Embryonic facial prominence (tissue), 1 donor: Measurements from ENCODE around the gene ZFR2.
"Not testable (repeated sequence)": the region's sequence is repeated elsewhere in the genome, so short reads cannot be mapped to it uniquely, and the experiment has no call there.

ENCODE experiments used
- DNase-seq: peaks from one replicate; pipeline ENCODE4 v3.0.0-alpha.2; 2016; ENCODE audit errors: extremely low spot score

The ZFR2 gene

DNA sequence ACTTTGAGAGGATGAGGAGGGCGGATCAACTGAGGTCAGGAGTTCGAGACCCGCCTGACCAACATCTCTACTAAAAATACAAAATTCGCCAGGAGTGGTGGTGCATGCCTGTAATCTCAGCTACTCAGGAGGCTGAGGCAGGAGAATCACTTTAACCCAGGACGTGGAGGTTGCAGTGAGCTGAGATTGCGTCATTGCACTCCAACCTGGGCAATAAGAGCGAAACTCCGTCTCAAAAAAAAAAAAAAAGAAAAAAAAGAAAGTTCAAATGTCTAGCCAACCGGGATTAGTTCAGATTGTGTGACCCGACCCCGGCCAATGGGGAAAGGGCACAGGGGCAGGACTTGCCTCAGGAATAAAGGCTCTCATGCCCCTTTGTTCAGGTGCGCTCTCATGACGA lies 5.9 kb upstream of the ZFR2 start:
- DNase-seq = not testable (repeated sequence)

DNA sequence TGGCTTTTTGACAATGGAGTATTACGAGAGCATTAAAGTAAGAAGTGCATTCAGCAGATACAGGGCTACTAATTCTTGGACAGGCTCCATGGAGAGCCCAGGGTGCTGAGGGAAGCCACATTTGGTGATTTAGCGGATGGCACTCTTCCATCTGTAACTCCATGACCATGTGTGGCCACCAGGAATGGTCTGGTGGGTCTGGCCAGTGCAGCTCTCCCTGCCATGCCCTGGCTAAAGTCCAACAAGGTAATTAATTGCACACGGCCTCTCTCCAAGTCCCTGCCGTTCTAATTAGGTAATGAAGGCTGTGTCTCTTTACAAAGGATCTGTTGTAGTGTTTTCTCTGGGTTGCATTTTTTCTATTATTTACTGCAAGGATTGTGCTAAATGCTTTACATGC lies 4.3 kb upstream of the ZFR2 start:
- no peak for DNase-seq

DNA sequence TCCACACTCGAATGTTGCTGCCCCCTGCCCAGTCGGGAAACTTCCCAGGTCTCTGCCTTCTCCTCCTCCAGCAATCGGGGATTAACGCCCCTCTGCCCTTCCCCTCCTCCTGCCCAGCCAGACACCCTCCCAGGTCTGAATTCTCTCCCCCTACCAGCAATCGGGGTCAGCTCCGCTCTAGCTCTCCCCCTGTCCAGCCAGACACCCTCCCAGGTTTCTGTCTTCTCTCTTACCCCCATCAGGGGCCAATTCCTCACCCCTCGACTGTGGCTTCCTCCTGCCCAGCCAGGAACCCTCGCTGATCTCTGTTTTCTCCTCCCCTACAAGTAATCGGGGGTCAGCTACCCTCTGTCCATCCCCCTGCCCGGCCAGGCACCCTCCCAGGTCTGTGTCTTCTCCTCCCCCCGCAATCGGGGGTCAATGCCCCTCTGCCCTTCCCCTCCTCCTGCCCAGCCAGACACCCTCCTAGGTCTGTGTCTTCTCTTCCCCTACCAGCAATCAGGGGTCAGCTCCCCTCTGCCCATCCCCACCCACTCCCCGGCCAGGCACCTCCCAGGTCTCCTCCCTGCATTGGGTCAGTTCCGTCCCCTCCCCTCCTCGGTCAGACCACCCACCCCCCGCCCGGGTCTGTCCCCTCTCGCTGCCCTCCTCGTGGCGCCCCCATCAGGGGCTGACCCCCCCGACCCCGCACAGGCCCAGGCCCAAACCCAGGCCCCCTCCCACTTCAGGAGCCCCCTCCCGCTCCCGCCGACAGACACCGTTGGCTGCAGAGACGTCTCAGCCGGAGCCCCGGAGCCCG lies 668 bp downstream of the ZFR2 start:
- no peak for DNase-seq

DNA sequence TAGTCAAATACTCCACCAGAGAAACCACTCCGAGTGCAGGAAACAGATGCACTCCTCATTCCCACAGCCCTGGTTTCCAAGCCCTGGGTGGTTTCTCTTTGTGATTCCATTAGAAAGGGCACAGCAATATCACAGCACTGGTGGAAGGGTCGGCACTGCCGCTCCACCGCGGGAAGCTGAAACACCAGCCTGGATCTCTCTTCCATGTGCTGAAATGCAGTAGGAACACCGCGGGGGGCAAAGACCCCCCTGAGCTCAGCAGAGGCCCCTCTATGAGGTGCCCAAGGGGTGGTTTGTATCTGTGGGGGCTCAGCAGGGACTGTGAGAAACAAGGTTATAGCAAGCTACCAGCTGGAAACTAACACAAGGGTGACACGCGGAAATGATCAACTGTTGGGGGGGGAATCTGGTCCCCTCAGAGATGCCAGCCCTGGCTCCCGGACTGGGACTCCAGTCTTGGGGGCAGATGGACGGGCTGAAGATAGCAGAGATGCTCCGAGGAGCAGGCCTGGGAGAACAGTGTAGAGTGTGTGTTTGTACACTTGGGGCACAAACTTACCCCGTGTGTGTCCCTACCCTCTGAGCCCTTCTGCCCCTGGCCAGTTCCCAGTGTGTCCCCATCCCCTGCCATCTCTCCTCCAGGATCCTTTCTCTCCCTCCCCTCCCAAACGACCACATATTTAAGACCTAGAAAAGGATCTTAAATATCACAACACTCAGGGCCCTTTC lies 1.8 kb downstream of the ZFR2 start:
- no peak for DNase-seq

DNA sequence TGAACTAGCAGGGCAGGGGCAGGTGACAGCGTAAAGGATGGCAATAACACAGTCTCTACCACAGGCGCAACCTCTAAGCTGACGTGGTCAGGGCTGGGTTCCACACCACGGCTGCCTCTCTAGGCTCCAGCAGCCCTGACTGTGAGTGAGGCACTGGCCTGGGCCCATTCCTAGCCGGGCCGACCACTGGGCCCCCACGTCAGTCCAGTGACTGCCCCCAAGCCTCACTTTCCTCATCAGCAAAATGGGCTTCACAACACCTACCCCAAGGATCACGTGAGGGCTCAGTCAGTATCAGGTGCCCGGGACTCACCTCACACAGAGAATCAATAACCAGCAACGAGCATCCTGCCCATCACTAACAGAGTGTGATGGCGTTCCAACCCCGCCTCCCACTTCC lies 5.2 kb downstream of the ZFR2 start:
- no peak for DNase-seq

DNA sequence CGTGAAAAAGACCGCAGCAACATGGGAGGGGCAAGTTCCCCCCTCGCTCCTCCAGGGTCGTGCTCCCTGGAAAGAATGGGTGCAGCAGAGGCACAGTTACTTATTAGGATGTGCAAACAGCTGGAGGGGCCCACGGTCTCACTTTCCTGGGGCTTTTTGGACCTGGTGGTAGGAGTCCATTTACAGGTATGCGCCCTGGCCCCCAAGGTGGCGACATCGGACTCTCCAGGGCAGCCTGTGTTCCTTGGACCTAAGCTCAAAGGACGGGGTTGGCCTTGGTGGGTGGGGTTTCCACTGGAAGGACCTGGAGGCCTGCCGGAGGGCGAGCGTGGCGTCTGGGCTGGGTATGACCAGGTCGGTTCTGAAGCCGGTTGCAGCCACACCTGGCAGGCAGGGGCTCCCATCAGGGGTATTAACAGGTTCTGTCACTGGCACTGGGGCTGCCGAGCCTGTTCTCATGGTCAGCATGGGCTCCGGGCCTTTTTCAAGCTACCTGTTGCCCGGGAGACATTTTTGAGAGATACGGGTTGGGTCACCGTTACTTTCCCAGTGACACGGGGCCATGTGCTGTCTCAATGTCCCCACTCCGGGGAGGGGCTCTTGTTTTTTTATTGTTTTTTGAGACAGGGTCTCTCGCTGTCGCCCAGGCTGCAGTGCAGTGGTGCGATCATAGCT lies 5.9 kb downstream of the ZFR2 start:
- DNase-seq = no peak

DNA sequence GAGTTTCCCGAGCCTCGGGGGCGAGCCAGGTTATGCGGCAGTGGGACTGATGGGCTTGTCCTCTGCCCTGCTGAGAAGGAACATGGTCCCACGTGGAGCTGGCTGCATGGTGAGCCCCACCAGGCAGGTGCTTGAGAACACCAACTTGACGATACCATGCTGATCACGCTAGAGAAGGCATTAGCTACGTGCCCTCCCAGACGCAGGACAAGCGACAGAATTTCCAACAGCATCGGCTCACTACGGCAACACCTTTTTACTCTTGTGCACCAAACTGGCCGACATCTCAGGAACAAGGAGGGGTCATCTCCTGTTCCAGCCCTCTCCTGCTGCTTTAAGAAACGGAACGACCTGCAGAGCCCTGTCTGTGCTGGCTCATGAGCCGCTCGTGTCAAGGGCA lies 8.3 kb downstream of the ZFR2 start:
- DNase-seq = no peak

DNA sequence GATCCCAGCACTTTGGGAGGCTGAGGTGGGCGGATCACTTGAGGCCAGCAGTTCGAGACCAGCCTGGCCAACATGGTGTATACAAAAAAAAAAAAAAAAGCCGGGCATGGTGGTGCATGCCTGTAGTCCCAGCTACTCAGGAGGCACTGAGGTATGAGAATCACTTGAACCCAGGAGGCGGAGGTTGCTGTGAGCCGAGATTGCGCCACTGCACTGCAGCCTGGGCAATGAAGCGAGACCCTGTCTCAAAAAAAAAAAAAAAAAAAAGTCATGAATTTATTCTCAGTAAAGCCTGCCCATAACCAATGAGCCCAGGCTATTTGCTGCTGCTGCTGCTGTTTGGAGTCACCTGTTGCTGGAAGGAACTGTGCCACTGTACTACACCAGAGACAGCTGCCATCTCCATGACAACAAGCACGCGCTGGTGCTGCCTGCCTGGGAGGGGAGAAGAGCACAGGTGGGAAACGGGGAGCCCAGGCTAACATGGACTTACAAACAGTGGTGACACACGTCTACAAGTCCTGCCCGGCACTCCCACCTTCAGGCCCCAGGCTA lies 11.3 kb downstream of the ZFR2 start:
- DNase-seq = no peak

DNA sequence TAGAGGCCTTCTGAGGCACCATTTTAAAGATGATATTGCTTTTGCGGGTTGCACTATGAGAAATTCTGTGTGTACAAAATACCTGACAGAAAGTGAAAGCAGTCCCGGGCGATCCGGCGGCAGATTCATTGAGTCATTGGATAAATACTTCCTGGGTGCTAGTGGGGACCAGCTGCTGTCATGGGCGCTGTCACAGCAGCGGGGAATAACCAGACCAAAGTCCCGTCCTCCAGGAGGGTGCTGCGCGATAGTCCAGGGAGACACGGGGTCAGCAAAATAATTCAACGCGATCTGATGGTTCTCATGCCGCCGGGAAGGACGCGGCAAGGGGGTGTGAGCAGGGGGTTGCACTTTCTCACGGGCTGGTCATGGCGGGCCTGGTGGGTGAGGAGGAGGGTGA lies 13.5 kb downstream of the ZFR2 start:
- DNase-seq = no peak

DNA sequence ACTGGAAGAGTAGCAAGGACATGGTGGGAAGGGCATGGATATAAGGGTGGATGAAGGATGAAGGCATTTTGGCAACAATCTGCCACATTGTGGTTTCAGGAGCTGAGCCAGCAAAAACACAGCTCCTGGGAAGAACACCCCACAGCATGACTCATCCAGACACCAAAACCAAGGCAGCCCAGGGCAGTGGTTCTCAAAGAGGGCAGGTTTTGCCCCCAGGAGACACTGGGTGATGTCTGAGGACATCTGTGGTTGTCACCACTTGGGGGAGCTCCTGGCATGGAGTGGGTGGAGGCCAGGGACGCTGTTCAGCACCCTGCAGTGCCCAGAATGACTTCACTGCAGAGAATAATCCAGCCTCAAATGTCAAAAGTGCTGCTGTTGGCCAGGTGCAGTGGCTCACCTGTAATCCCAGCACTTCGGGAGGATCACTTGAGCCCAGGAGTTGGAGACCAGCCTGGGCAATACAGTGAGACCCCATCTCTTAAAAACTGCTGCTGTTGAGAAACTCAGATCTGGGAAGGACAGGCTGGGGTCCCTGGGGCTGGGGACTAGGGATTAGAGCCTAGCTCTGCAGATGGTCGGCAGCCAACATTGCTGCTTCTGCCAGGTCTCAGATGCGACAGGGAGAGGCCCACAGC lies 16.1 kb downstream of the ZFR2 start:
- no peak for DNase-seq

DNA sequence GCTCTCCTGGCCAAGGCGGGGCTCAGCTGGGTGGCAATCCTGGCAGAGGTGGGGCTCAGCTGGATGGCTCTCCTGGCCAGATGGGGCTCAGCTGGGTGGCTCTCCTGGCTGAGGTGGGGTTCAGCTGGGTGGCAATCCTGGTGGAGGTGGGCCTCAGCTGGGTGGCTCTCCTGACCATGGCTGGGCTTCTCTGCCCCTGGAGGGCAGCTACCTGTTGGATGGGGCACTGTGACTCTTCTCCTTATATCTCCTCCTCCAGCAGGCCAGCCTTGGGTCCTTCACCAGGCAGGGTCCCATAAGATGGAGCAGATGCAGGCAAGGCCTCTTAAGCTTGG lies 16.7 kb downstream of the ZFR2 start:
- no peak for DNase-seq

DNA sequence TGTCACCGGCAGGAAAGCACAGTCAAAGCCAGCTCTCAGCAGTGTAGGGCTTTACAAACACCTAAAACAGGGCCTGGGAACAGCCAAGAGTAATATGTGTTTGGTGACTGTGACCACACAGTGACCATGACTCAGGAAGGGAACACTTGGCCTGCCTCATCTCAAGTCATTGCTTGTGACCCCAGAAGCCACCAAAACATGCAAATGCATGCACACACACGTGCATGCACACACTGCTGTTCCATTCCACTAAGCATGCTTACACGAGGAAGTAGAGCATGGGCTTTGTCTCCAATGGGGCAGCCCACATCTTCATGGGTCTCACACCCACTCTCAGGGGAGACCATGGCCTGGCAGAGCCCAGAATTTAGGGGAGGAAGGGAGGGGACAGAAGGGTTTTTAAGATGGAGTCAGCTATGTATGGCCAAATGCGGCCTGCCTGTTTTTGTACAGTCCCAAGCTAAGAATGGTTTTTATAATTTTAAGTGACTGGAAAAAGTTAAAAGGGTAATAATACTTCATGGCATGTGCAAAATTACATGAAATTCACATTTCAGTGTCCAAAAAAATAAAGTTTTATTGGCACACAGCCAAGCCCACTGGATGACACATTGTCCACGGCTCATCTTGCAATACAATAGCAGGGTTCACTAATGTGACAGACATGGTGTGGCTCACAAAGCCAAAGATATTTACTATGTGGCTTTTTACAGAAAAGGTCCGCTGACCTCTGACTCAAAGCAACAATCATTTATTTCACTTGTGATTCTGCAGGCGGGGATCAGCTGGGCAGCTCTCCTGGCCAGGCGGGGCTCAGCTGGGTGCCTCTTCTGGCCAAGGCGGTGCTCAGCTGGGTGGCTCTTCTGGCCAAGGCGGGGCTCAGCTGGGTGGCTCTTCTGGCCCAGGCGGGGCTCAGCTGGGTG lies 17.3 kb downstream of the ZFR2 start:
- no peak for DNase-seq

DNA sequence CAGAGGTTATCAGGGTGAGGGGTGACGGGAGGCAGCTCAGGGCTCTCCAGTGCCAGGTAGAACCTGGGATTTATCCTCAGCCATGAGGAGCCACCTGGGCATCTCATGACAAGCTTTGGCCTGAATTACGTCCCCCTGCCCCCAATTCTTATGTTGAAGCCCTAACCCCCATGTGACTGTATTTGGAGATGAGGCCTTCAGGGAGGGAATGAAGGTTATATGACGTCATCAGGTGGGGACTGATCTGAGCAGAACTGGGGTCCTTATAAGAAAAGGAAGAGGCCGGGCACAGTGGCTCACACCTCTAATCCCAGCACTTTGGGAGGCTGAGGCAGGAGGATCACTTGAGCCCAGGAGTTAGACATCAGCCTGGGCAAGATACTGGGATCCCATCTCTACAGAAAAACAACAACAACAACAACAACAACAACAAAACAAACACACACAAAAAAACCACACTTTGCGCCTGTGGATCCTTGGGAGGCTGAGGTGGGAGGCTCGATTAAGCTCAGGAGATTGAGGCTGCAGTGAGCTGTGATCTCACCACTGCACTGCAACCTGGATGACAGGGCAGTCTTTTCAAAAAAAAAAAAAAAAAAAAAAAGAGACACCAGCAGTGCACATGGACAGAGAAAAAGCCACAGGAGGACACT lies 18.4 kb downstream of the ZFR2 start:
- DNase-seq = no peak

DNA sequence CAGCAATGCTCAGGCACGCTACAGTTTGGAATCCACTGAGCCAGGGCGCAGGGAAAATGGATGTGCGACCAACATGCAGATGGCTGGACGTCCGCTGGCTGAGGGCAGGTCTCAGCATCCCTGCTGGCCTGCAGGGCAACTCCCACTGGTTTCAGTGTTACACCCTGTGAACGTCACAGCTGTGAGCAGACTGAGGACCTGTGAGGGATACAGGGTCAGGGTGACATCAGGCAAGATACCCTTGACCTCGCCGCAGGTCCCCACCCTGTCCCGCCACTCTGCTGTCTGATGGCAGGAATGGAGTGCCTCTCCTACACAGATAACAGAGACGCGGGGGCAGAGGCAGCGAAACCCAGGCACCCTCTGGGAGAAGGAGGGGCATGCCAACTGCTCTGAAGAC lies 19.1 kb downstream of the ZFR2 start:
- no peak for DNase-seq

DNA sequence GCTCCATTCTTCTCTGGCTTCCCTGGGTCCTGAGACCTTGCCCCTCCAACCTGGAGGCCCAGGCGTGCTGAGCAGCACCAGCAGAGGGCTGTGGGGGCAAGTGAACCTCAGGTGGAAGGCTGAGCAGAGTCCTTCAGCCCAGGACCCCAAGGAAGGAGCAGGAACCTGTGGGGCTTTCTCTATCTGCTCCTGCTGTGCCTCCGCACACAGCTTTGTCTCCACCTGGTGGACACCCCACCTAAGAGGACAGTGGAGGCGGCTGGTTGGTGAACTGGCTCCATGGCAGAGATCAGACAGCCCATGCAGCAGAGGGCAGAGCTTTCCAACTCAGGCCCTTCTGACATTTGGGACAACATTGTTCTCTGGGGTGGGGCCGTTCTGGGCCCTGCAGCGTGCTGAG lies 19.7 kb downstream of the ZFR2 start:
- no peak for DNase-seq

DNA sequence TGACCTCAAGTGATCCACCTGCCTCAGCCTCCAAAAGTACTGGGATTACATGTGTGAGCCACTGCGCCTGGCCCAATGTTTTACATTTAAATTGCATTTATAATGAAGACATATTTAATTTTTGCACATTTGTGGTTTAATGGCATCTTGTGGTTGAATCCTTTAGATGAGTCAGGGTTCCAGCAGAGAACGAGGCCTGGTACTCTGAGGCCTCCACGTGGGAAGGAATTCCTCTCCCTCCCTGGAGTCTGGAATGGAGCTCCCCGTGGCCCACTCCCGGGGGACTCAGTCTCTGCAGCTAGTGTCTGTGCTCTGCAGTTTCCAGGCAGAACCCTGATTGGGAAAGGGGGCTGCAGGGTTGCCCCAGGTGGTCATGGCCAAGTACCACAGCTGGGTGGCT lies 24.2 kb downstream of the ZFR2 start:
- DNase-seq = no peak

DNA sequence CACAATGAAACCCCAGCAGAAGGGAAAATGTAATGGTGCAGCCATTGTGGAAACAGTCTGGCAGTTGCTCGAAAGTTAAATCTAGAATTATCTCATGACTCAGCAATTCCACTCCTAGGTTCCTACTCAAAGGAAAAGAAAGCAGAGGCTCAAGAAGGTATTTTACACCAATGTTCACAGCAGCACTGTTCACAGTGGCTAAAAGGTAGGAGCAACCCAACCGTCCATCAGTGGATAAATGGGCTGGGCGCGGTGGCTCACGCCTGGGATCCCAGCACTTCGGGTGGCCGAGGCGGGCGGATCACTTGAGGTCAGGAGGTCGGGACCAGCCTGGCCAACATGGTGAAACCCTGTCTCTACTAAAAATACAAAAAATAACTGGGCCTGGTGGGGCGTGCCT lies 25.9 kb downstream of the ZFR2 start:
- DNase-seq = no peak

DNA sequence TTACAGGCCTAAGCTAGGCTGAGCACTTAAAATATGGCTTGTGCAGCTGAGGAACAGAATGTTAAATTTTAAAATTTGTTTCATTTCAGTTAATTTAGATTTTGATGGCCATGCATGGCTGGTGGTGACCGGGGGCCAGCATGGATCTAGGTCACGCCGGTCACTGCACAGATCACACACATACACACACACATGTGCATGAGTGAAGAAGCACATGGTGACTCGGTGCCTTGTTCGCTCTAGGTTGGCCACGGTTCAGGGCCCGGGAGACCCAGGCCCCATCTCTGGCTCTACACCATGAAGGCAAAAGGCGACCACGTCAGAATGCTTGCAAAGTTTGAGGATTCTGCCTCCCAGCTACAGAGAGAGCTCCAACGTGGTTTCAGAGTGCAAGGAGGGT lies 28.0 kb downstream of the ZFR2 start:
- DNase-seq = no peak

DNA sequence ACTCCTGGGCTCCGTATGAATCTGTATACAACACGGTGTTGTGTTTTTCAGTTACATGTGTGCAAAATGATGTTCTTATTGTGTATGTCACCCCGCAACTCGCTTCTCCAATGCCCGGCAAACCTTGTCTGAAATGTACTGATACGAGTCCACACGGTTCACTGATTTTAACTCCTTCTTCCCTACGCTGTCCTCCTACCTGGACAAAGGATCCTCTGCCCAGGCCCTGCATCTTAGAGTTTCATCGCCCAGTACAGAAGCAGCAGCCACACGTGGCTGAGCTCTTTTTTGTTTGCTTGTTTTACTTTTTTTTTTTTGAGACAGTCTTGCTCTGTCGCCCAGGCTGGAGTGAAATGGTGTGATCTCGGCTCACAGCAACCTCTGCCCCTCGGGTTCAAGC lies 28.9 kb downstream of the ZFR2 start:
- DNase-seq = no peak

DNA sequence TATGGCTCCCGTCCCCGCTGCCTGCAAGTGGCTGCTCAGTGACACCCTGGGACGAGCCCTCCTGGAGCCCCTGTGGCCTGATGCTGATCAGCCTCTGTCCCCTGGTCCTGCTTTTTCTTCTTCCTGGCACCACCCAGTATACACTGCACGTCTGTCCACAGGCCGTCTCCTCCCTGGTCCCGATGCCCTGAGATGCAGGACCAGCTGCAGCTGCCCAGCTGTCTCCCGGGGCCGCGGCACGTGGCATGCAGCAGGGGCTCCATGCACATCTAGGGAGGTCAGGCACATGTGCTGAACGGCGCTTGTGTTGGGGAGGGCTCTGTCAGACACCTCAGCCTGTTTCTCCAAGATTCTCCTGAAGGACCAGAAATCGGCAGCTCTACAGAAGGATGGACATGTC lies 30.2 kb downstream of the ZFR2 start:
- DNase-seq = no peak

DNA sequence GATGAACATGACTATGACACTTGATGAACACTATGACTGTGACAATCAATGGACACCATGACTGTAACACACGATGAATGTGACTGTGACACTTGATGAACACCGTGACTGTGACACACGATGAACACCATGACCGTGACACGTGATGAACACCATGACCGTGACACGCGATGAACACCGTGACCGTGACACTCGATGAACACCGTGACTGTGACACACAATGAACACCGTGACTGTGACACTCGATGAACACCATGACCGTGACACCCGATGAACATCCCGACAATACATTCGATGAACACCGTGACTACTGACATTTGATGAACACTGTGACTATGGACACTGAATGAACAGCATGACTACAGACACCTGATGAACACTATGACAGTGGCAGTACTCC lies 30.9 kb downstream of the ZFR2 start:
- no peak for DNase-seq
